SK-N-MC (cell line): ENCODE measurements around the gene PHF3.
A peak's percentile ranks its signal among the peaks of the same experiment; 100 is the strongest.

ENCODE experiments used
- DNase-seq: peaks from one replicate; pipeline ENCODE4 v3.0.0-alpha.2; 2011; ENCODE audit warnings: low read depth, low spot score
- H3K27ac ChIP-seq: fragments of 200-600 bp; sonication (generic); 2 replicates; pipeline ENCODE4 v1.5.1; 2016; ENCODE audit warnings: mixed run types
- H3K36me3 ChIP-seq: fragments of 200-600 bp; sonication (generic); 2 replicates; pipeline ENCODE4 v1.6.1; 2017; ENCODE audit warnings: antibody characterized with exemption, low read length, mixed read lengths; ENCODE audit not compliant: insufficient read depth
- H3K4me3 ChIP-seq: fragments of 200-600 bp; sonication (generic); 2 replicates; pipeline ENCODE4 v1.5.1; 2016
- H3K9ac ChIP-seq: fragments of 200-600 bp; sonication (generic); 2 replicates; pipeline ENCODE4 v1.8.0; 2017; ENCODE audit warnings: mixed run types, mixed read lengths; ENCODE audit not compliant: insufficient read length
- H3K9me3 ChIP-seq: fragments of 200-600 bp; sonication (generic); 2 replicates; pipeline ENCODE4 v1.6.1; 2017; ENCODE audit warnings: low read depth, mild to moderate bottlenecking, antibody characterized with exemption, low read length, moderate library complexity, mixed read lengths
- EZH2 ChIP-seq: fragments of 200-600 bp; sonication (generic); IDR thresholded peaks from one replicate; pipeline ENCODE4 v1.6.1; 2017; ENCODE audit warnings: antibody characterized with exemption
- FOXP2 ChIP-seq: optimal IDR thresholded peaks from 2 replicates; pipeline ENCODE3; 2011; ENCODE audit warnings: mild to moderate bottlenecking, moderate library complexity; ENCODE audit not compliant: insufficient read depth; ENCODE audit errors: extremely low read length, control extremely low read depth
- POLR2AphosphoS5 ChIP-seq: IDR thresholded peaks from 2 replicates; pipeline ENCODE4 v1.6.1; 2012; ENCODE audit warnings: mild to moderate bottlenecking, low read depth, low read length, borderline replicate concordance

Gene PHF3

DNA sequence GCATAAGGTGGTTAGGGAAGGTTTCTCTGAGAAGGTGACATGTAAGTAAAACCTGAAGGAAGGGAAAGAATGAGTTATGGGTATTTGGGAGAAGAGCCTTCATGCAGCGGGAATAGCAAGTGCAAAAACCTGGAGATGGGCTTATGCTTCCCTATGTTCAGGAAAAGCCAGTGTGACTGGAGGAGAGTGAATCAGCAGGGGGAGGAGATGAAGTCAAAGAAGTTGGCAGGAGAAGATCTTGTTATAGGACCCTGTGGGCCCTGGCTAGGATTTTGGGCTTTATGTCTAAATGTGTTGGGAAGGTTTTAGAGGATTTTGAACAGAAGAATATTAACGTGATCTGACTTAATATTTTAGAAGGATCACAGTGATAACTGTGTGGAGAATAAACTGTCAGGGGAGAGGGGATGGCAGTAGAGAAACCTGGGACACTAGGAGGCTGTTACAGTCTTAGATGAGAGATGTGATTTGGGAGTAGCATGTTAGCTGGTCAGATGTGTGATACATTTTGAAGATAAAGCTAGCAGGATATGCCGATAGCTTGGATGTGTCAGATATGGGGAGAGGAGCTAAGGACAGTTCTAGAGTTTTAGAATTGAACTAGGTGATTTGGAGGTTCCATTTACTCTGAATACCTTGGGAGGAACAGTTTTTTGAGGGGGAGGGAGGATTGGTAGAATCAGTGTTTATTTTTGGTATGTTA, 41.0 kb downstream of the PHF3 start:
- no peak overlapping the region for H3K27ac ChIP-seq
- no peak for DNase-seq
- no peak overlapping the region for H3K9ac ChIP-seq
- TF ChIP-seq FOXP2 (no peak), EZH2 (no peak), POLR2AphosphoS5 (no peak)
- H3K4me3 ChIP-seq = no peak overlapping the region
- H3K9me3 ChIP-seq = no peaks in the 10 kb centered on the region
- peaks cover 40% of the 10 kb centered on the region for H3K36me3 ChIP-seq

DNA sequence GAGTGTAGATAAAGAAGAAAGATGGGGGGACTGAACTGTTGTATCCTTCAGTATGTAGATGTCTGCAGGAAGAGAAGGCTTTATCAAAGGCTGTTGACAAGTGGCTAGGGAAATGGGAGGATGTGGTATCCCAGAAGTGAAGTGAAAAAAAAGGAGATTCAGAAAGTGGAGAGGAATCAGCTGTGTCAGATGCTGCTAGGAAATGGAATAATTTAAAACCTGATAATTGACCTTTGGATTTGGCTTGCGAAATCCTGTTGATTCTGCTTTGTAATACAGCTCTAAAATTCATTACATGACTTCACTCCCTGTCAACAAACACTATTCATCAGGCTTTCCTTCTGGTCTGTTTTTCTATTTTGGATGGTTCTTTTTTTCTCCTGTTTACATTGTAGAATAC, 41.7 kb downstream of the PHF3 start:
- Histone ChIP-seq H3K27ac (no peak overlapping the region), H3K4me3 (no peak overlapping the region), H3K9ac (no peak overlapping the region), H3K9me3 (no peaks in the 10 kb centered on the region), H3K36me3 (peaks cover 45% of the 10 kb centered on the region)
- TF ChIP-seq FOXP2 = no peak
- TF ChIP-seq POLR2AphosphoS5 = no peak
- TF ChIP-seq EZH2 = no peak
- no peak for DNase-seq

DNA sequence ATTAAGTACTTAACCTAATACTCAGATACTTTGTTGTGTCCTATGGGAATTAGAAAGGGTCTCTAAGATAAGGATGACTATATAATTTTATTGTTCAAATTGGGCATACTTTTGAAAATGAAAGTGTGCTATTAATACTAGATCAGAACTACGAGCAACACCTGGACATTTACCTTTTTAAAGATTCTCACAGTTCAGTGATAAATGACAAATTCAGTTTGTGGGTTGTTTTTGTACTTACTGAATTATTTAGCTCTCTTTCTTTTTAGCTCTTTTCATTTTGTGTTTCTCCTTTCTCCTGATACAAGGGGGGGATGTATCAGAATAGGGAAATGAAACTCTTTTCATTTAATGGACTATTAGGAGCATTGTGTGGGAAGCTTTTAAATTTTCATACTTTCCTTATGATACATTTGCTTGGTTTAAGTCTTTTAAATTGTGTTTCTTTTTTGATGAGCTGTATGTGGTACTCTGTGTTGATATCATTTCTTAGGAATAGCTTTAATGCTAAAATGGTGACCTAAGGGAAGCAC, 47.5 kb downstream of the PHF3 start:
- TF ChIP-seq FOXP2 (no peak), POLR2AphosphoS5 (no peak), EZH2 (no peak)
- H3K36me3 ChIP-seq = peaks cover 78% of the 10 kb centered on the region
- no peak for DNase-seq
- H3K9ac ChIP-seq = no peak overlapping the region
- no peaks in the 10 kb centered on the region for H3K9me3 ChIP-seq
- H3K27ac ChIP-seq = no peak overlapping the region
- H3K4me3 ChIP-seq = no peak overlapping the region

DNA sequence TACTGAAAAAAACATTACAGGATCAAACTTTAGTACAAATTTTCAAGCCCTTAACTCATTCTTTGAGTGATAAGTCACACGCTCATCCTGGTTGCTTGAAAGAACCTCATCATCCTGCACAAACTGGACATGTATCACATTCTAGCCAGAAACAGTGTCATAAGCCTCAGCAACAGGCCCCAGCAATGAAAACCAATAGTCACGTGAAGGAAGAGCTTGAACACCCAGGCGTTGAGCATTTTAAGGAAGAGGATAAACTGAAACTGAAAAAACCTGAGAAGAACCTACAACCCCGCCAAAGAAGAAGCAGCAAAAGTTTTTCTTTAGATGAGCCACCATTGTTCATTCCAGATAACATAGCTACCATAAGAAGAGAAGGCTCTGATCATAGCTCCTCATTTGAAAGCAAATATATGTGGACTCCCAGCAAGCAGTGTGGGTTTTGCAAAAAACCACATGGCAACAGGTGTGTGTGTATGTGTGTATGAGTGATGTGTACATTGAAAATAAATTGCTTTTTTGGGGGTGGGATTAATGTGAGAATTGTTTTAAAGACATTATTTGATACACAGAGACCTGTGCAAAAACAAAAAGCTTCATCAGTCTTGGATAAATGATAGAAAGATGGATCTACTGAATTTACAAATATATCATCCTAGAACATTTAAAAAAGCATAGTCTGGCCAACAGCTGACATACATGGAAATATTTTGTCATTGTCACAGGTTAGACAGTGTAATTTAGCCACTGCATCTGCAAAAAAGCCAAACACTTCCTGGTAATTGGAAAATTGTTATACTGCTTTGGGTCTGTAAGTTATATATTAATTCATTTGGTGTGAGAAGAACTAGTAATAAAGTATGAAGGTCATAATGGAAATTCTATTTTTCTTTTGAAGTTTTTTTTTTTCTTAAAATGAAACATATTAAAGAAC, 50.1 kb downstream of the PHF3 start:
- no peak overlapping the region for H3K27ac ChIP-seq
- peaks cover 56% of the 10 kb centered on the region for H3K36me3 ChIP-seq
- H3K9me3 ChIP-seq = no peaks in the 10 kb centered on the region
- H3K9ac ChIP-seq = no peak overlapping the region
- H3K4me3 ChIP-seq = no peak overlapping the region
- no peak for DNase-seq
- TF ChIP-seq FOXP2 = no peak

- peak overlapping the region; percentile 58; the same call in 1 of the 2 replicates for H3K27ac ChIP-seq
These were observed 53.8 kb downstream of the PHF3 start for GRCh38 chr6:63689421-63689820.

DNA sequence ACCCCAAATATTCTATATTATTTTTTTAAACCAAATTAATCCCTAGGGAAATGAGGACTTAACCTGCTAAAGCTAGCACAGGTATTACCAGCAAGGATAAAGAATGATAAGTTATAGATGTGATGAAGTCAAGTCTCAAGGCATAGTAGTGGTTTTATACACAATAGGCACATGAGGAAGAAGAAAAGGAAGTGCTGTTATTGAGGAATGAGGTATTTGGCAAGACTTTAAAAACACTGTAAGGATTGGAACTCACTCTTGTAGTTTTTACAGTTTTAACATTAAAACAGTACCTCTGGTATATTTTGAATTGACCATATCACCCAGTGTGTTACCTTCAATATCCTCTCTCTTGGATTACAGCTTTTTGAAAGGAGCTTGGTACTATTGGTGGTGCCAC, 54.6 kb downstream of the PHF3 start:
- H3K36me3 ChIP-seq = peaks cover 40% of the 10 kb centered on the region
- H3K4me3 ChIP-seq = no peak overlapping the region
- no peak overlapping the region for H3K9ac ChIP-seq
- no peaks in the 10 kb centered on the region for H3K9me3 ChIP-seq
- DNase-seq = no peak
- TF ChIP-seq EZH2 (no peak), FOXP2 (no peak), POLR2AphosphoS5 (no peak)
- no peak overlapping the region for H3K27ac ChIP-seq

More at GRCh38 chr6:63689421-63689820, 53.8 kb downstream of the PHF3 start:
- Histone ChIP-seq H3K9me3 (no peaks in the 10 kb centered on the region), H3K4me3 (no peak overlapping the region), H3K36me3 (peaks cover 43% of the 10 kb centered on the region), H3K9ac (no peak overlapping the region)
- TF ChIP-seq EZH2 = no peak
- no peak for TF ChIP-seq FOXP2
- no peak for TF ChIP-seq POLR2AphosphoS5
- no peak for DNase-seq

- Histone ChIP-seq H3K36me3 (peaks cover 89% of the 10 kb centered on the region), H3K4me3 (no peak overlapping the region), H3K27ac (no peak overlapping the region), H3K9me3 (no peaks in the 10 kb centered on the region), H3K9ac (no peak overlapping the region)
- TF ChIP-seq EZH2 (no peak), POLR2AphosphoS5 (no peak), FOXP2 (no peak)
- DNase-seq = no peak
These were observed 70.1 kb downstream of the PHF3 start for GRCh38 chr6:63705707-63706106.

DNA sequence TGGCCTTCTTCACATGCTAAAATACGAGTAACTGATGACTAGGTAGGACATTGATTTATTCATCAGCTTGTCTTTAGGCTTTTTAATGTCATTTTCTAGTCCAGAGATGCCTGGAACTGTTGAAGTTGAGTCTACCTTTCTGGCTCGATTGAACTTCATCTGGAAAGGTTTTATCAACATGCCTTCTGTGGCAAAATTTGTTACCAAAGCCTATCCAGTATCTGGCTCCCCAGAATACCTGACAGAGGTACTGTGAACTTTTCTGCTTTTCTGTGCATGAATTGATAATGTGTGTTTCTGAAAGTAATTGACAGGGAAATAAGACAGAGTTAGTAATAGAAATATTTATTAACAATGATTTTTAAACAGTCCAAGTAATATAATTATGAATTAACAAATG, 71.0 kb downstream of the PHF3 start:
- peaks cover 89% of the 10 kb centered on the region for H3K36me3 ChIP-seq
- TF ChIP-seq POLR2AphosphoS5 (no peak), FOXP2 (no peak), EZH2 (no peak)
- no peak overlapping the region for H3K9ac ChIP-seq
- H3K9me3 ChIP-seq = no peaks in the 10 kb centered on the region
- DNase-seq = no peak
- H3K27ac ChIP-seq = no peak overlapping the region
- H3K4me3 ChIP-seq = no peak overlapping the region
